GM12864 (cell line): ENCODE measurements around the gene PAH.

Experiments
- DNase-seq: peaks from one replicate; pipeline ENCODE4 v3.0.0-alpha.2; 2011; ENCODE audit warnings: low read depth
- H3K4me3 ChIP-seq: 2 replicates; pipeline ENCODE4 v1.5.1; 2011; ENCODE audit warnings: mild to moderate bottlenecking, low read depth, low read length, control low read depth
- CTCF ChIP-seq: IDR thresholded peaks from 2 replicates; pipeline ENCODE4 v1.5.1; 2011; ENCODE audit warnings: low read depth, mild to moderate bottlenecking, moderate library complexity, low read length, control low read depth, inconsistent platforms; ENCODE audit errors: missing control alignments

PAH gene

GRCh38 chr12:102957339-102958050 is 40.5 kb upstream of the PAH start, which contains the start of gene ASCL1:
Gene ASCL1 (plus strand): TSS chr12:102957674. CDS start chr12:102958245, 571 bp downstream.
- no peak for DNase-seq
- H3K4me3 ChIP-seq: peak within 1 kb of the TSS; percentile 57
- no peak for TF ChIP-seq CTCF

- TF ChIP-seq CTCF: no peak
Observed at GRCh38 chr12:102956738-102957327, 39.8 kb upstream of the PAH start.

GRCh38 chr12:102955926-102956737 is 39.1 kb upstream of the PAH start:
- TF ChIP-seq CTCF: no peak
- DNase-seq: no peak
- no peak overlapping the region for H3K4me3 ChIP-seq

More at GRCh38 chr12:102956738-102957327, 39.8 kb upstream of the PAH start:
- DNase-seq: no peak
- peak overlapping the region; percentile 11; the same call in 1 of the 2 replicates for H3K4me3 ChIP-seq

GRCh38 chr12:102954134-102954533 is 37.1 kb upstream of the PAH start:
- DNase-seq: no peak
- no peak overlapping the region for H3K4me3 ChIP-seq
- no peak for TF ChIP-seq CTCF

- DNase-seq: no peak
- TF ChIP-seq CTCF: no peak
- H3K4me3 ChIP-seq: no peak overlapping the region
Observed at GRCh38 chr12:102953221-102953620, 36.2 kb upstream of the PAH start.

GRCh38 chr12:102951841-102952240 is 34.8 kb upstream of the PAH start:
- DNase-seq: no peak
- no peak overlapping the region for H3K4me3 ChIP-seq
- TF ChIP-seq CTCF: no peak
